Mesendoderm (in vitro differentiated cells): ENCODE results near the gene CLSTN2.
"Not testable (repeated sequence)": the region's sequence is repeated elsewhere in the genome, so short reads cannot be mapped to it uniquely, and the experiment has no call there.

Experiments
- DNase-seq: peaks from one replicate; pipeline ENCODE4 v3.0.0; 2013
- H2AK5ac ChIP-seq: 2 replicates; pipeline ENCODE4 v1.6.1; 2013; ENCODE audit warnings: low read length, inconsistent platforms
- H2BK120ac ChIP-seq: 2 replicates; pipeline ENCODE4 v1.6.1; 2013; ENCODE audit warnings: low read depth, mild to moderate bottlenecking, low read length, moderate library complexity, mixed read lengths
- H2BK15ac ChIP-seq: replicated peaks from 2 replicates; pipeline ENCODE4 v1.6.1; 2013; ENCODE audit warnings: low read depth, mild to moderate bottlenecking, moderate library complexity
- H2BK5ac ChIP-seq: 2 replicates; pipeline ENCODE4 v1.6.1; 2013; ENCODE audit warnings: low read length, inconsistent platforms
- H3K18ac ChIP-seq: 2 replicates; pipeline ENCODE4 v1.6.1; 2013; ENCODE audit warnings: mild to moderate bottlenecking, low read length, mixed read lengths
- H3K23ac ChIP-seq: one replicate; pipeline ENCODE4 v1.6.1; 2013; ENCODE audit warnings: low read length
- H3K27ac ChIP-seq: 2 replicates; pipeline ENCODE4 v1.5.1; 2013; ENCODE audit warnings: low read depth, mild to moderate bottlenecking, inconsistent platforms, low read length, moderate library complexity
- H3K27me3 ChIP-seq: 2 replicates; pipeline ENCODE4 v1.6.1; 2013; ENCODE audit warnings: low read length, control low read depth, mild to moderate bottlenecking, inconsistent platforms; ENCODE audit not compliant: insufficient read depth, poor library complexity
- H3K36me3 ChIP-seq: 2 replicates; pipeline ENCODE4 v1.6.1; 2013; ENCODE audit warnings: low read length, inconsistent platforms; ENCODE audit not compliant: control insufficient read depth, insufficient read depth
- H3K4ac ChIP-seq: one replicate; pipeline ENCODE4 v1.6.1; 2013; ENCODE audit warnings: low read depth, mild to moderate bottlenecking, low read length, moderate library complexity
- H3K4me1 ChIP-seq: 2 replicates; pipeline ENCODE4 v1.6.1; 2013; ENCODE audit warnings: low read depth, low read length, inconsistent platforms; ENCODE audit not compliant: control insufficient read depth
- H3K4me2 ChIP-seq: 2 replicates; pipeline ENCODE4 v1.6.1; 2013; ENCODE audit warnings: low read length
- H3K4me3 ChIP-seq: 2 replicates; pipeline ENCODE4 v1.5.1; 2013; ENCODE audit warnings: mild to moderate bottlenecking, low read length
- H3K56ac ChIP-seq: one replicate; pipeline ENCODE4 v1.6.1; 2013; ENCODE audit warnings: low read length
- H3K79me1 ChIP-seq: 2 replicates; pipeline ENCODE4 v1.6.1; 2013; ENCODE audit warnings: low read length, inconsistent platforms
- H3K79me2 ChIP-seq: 2 replicates; pipeline ENCODE4 v1.6.1; 2013; ENCODE audit warnings: mild to moderate bottlenecking, low read length; ENCODE audit not compliant: control insufficient read depth, insufficient read depth
- H3K9ac ChIP-seq: 2 replicates; pipeline ENCODE4 v1.6.1; 2013; ENCODE audit warnings: low read length, inconsistent platforms
- H4K5ac ChIP-seq: one replicate; pipeline ENCODE4 v1.6.1; 2013; ENCODE audit warnings: low read length
- H4K8ac ChIP-seq: one replicate; pipeline ENCODE4 v1.6.1; 2013; ENCODE audit warnings: low read depth, mild to moderate bottlenecking, control low read depth, low read length, moderate library complexity
- WGBS: extraction: QIAGEN DNeasy Blood & Tissue Kit; methylation state at CpG from one replicate; pipeline ENCODE4 v1.1.7; 2013; ENCODE audit warnings: low lambda C conversion rate, missing lambda C conversion rate; ENCODE audit not compliant: insufficient coverage; ENCODE audit errors: extremely low coverage; 5-methylcytosine and 5-hydroxymethylcytosine counted together

Gene CLSTN2

GRCh38 chr3:140420621-140421357, 485.8 kb downstream of the CLSTN2 start:
- H3K4me2 ChIP-seq = no peak overlapping the region
- H4K5ac ChIP-seq = no peak overlapping the region
- no peak overlapping the region for H3K9ac ChIP-seq
- H2BK5ac ChIP-seq = no peak overlapping the region
- H3K79me2 ChIP-seq = no peaks in the 10 kb centered on the region
- no peak overlapping the region for H3K18ac ChIP-seq
- no peak overlapping the region for H2BK120ac ChIP-seq
- no CpG with 5 or more reads among the region's 9 CpGs for WGBS
- no peak overlapping the region for H4K8ac ChIP-seq
- peak; percentile 27 for DNase-seq
- H2BK15ac ChIP-seq = no peak overlapping the region
- H3K27me3 ChIP-seq = no peaks in the 10 kb centered on the region
- no peak overlapping the region for H3K56ac ChIP-seq
- H3K4me3 ChIP-seq = no peak overlapping the region
- no peaks in the 10 kb centered on the region for H3K79me1 ChIP-seq
- no peaks in the 10 kb centered on the region for H3K4me1 ChIP-seq
- no peak overlapping the region for H2AK5ac ChIP-seq
- H3K23ac ChIP-seq = no peak overlapping the region
- no peak overlapping the region for H3K4ac ChIP-seq
- H3K27ac ChIP-seq = no peak overlapping the region
- no peaks in the 10 kb centered on the region for H3K36me3 ChIP-seq

DNA sequence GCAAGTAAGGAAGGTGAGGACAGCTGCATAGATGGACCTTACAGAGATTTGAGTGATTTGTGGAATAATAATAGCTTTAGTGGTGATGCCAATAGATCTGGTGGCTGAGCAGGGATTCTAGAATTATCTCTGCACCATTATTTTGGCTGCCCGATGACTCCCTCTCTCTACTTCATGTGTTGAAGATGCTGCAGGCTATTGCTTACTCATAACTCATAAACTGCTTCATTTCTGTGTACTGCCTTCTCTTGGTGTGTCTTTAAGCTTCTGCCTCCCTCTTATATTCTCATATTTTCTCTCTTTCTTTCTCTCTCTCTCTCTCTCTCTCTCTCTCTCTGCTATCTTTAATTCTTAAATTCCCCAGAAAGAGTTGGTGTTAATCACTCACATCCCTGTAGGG, 486.9 kb downstream of the CLSTN2 start:
- Histone ChIP-seq H3K4me3 (no peak overlapping the region), H3K18ac (peak overlapping the region; percentile 52), H3K23ac (no peak overlapping the region), H3K79me1 (no peaks in the 10 kb centered on the region), H3K9ac (no peak overlapping the region), H3K56ac (no peak overlapping the region), H3K79me2 (no peaks in the 10 kb centered on the region), H3K36me3 (no peaks in the 10 kb centered on the region), H3K4me1 (no peaks in the 10 kb centered on the region), H2BK120ac (no peak overlapping the region), H3K27ac (no peak overlapping the region), H2BK5ac (no peak overlapping the region), H4K8ac (no peak overlapping the region), H2BK15ac (no peak overlapping the region), H4K5ac (no peak overlapping the region), H3K4ac (no peak overlapping the region), H2AK5ac (no peak overlapping the region), H3K27me3 (no peaks in the 10 kb centered on the region), H3K4me2 (no peak overlapping the region)
- DNase-seq = no peak
- no CpG with 5 or more reads among the region's 1 CpG for WGBS

DNA sequence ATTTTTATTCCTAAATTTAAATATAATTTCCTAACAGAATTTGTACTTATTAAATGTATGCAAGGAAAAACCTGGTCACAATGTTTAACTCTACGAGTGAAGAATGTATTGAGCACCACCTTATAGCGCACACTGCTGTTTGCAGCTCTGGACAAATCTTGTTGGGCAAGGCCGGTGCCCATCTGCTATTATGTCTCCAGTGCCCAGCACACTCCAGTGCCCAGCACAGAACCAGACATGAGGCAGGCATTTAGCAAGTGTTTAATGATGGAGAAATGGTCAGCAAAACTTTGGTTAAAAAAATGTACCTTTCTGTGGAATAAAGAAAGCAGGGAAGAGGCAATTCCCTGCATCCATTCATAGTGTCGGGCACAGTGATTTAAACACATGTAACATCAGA, 488.2 kb downstream of the CLSTN2 start:
- H3K27ac ChIP-seq = no peak overlapping the region
- no peak overlapping the region for H3K23ac ChIP-seq
- H2BK5ac ChIP-seq = peak overlapping the region; percentile 89
- H3K4me1 ChIP-seq = no peaks in the 10 kb centered on the region
- no peak overlapping the region for H3K4me3 ChIP-seq
- H3K27me3 ChIP-seq = no peaks in the 10 kb centered on the region
- no peak overlapping the region for H2BK15ac ChIP-seq
- H3K9ac ChIP-seq = no peak overlapping the region
- no peaks in the 10 kb centered on the region for H3K79me1 ChIP-seq
- no peak overlapping the region for H4K8ac ChIP-seq
- no CpG with 5 or more reads among the region's 4 CpGs for WGBS
- no peak overlapping the region for H2AK5ac ChIP-seq
- H3K18ac ChIP-seq = peak overlapping the region; percentile 75
- H3K56ac ChIP-seq = peak overlapping the region; percentile 65
- no peak overlapping the region for H3K4ac ChIP-seq
- H4K5ac ChIP-seq = peak overlapping the region; percentile 12
- H3K36me3 ChIP-seq = no peaks in the 10 kb centered on the region
- H3K79me2 ChIP-seq = no peaks in the 10 kb centered on the region
- H3K4me2 ChIP-seq = no peak overlapping the region
- H2BK120ac ChIP-seq = peak overlapping the region; percentile 93
- no peak for DNase-seq

DNA sequence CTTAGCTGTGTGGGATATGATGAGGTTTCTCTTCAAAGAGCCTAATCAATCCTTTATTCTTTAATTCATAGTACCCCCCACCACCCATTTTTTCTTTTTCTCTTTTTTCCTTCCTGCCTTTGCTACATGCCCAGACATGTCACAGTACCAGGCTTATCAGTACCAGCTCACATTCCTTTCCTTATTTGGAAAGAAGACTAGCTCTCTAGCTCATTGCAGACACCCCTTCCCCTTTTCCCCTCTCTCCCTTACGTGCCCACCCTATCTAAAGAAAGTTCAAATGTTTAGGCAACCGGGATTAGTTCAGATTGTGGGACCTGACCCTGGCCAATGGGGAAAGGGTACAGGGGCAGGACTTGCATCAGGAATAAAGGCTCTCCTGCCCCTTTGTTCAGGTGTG, 488.6 kb downstream of the CLSTN2 start:
- H3K36me3 ChIP-seq, H3K79me1 ChIP-seq, H3K27me3 ChIP-seq, H4K5ac ChIP-seq, H2AK5ac ChIP-seq, H3K23ac ChIP-seq, H4K8ac ChIP-seq, H3K4me2 ChIP-seq, H3K4me1 ChIP-seq, H3K4me3 ChIP-seq, H3K27ac ChIP-seq, H3K79me2 ChIP-seq, H3K9ac ChIP-seq, H2BK15ac ChIP-seq, H3K4ac ChIP-seq: not testable (repeated sequence)
- Histone ChIP-seq H3K18ac (peak overlapping the region; percentile 75), H2BK5ac (peak overlapping the region; percentile 89), H2BK120ac (peak overlapping the region; percentile 93), H3K56ac (peak overlapping the region; percentile 65)
- WGBS = no CpG with 5 or more reads among the region's 2 CpGs
- peak; percentile 29 for DNase-seq

GRCh38 chr3:140424211-140424610, 489.2 kb downstream of the CLSTN2 start:
- Histone ChIP-seq H3K4ac (peak overlapping the region; percentile 56), H3K4me3 (no peak overlapping the region), H2BK15ac (peak overlapping the region; percentile 42), H3K36me3 (no peaks in the 10 kb centered on the region), H3K56ac (no peak overlapping the region), H3K4me2 (no peak overlapping the region), H3K79me1 (no peaks in the 10 kb centered on the region), H2BK120ac (no peak overlapping the region), H3K27me3 (no peaks in the 10 kb centered on the region), H3K27ac (no peak overlapping the region), H3K23ac (no peak overlapping the region), H2BK5ac (no peak overlapping the region), H2AK5ac (peak overlapping the region; percentile 25), H4K5ac (no peak overlapping the region), H4K8ac (no peak overlapping the region), H3K18ac (peak overlapping the region; percentile 20), H3K4me1 (no peaks in the 10 kb centered on the region), H3K9ac (no peak overlapping the region), H3K79me2 (no peaks in the 10 kb centered on the region)
- DNase-seq = no peak
- WGBS = no CpG with 5 or more reads among the region's 1 CpG

DNA sequence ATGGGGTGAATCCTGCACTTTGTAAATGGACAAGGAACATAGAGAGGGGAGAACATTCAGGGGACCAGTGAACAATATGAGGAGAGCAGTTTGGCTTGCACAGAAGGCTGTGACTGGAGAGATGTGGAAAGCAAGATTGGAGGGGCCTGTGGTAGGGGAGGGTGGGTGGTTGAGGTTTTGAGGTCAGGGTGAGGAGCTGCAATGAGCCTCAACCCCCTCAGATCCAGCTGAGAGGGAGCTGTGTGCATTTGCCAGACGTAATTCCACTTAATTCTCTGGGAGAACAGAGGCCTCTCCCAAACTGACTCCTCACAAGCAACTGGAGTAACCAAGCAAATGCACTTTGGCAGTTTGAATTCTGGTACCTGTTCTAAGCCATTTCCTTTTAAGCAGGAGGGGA, 489.7 kb downstream of the CLSTN2 start:
- Histone ChIP-seq H2AK5ac (peak overlapping the region; percentile 25), H3K27ac (no peak overlapping the region), H3K36me3 (no peaks in the 10 kb centered on the region), H3K4me2 (no peak overlapping the region), H3K4ac (no peak overlapping the region), H2BK5ac (no peak overlapping the region), H4K5ac (no peak overlapping the region), H3K27me3 (no peaks in the 10 kb centered on the region), H3K23ac (no peak overlapping the region), H3K79me1 (no peaks in the 10 kb centered on the region), H3K9ac (no peak overlapping the region), H3K56ac (no peak overlapping the region), H3K79me2 (no peaks in the 10 kb centered on the region), H3K4me1 (no peaks in the 10 kb centered on the region), H3K4me3 (no peak overlapping the region), H2BK15ac (no peak overlapping the region), H4K8ac (no peak overlapping the region), H3K18ac (peak overlapping the region; percentile 20), H2BK120ac (no peak overlapping the region)
- no peak for DNase-seq
- no CpG with 5 or more reads among the region's 1 CpG for WGBS
